B cell (primary cell): Measurements from ENCODE around the gene DOK7. TPM values are rescaled to one million over a fixed set of nuclear protein-coding genes. Genes with fewer than 3 reads are reported as not detected.
A peak's percentile ranks its signal among the peaks of the same experiment; 100 is the strongest.

ENCODE experiments used
- ATAC-seq: fragments of 200-7000 bp; cut with Tn5 transposase; one replicate; pipeline ENCODE4 v1.10.0; 2021; ENCODE audit warnings: low read depth, mild to moderate bottlenecking, moderate number of reproducible peaks, moderate library complexity
- CTCF ChIA-PET: fragments of 350-600 bp; sonication (Branson Sonifier 250); formaldehyde crosslinking; loops from one replicate; lab custom pipeline; 2021; ENCODE audit warnings: antibody characterized with exemption, inconsistent platforms; lab: Charles Lee
- POLR2A ChIA-PET: fragments of 350-600 bp; sonication (Branson Sonifier 250); formaldehyde crosslinking; loops from one replicate; lab custom pipeline; 2021; ENCODE audit warnings: antibody characterized with exemption; lab: Charles Lee
- DNase-seq: peaks from one replicate; pipeline ENCODE4 v3.0.0; 2013
- H2AFZ ChIP-seq: 2 replicates; pipeline ENCODE4 v1.6.1; 2012; ENCODE audit warnings: mild to moderate bottlenecking, low read depth, low read length; ENCODE audit not compliant: insufficient read depth, poor library complexity, severe bottlenecking
- H3K27ac ChIP-seq, 2 donors: 1 replicate in 1 of 2; 2 replicates in 1 of 2; pipeline ENCODE4 v1.5.1; 2012 to 2013; ENCODE audit warnings: low read length in 2 of 2, mild to moderate bottlenecking in 2 of 2, moderate library complexity in 1 of 2
- H3K27me3 ChIP-seq, 4 experiments: fragments of 200-600 bp in 1 of 4; sonication (generic) in 1 of 4; replicated peaks in 1 of 4; 1 replicate in 2 of 4; 2 replicates in 2 of 4; pipeline versions ENCODE4 v1.6.1 to v1.7.0; 2013 to 2016; ENCODE audit warnings: low read length in 3 of 4, mild to moderate bottlenecking in 2 of 4, mixed read lengths in 1 of 4, moderate library complexity in 1 of 4; ENCODE audit not compliant: insufficient read depth in 4 of 4, control insufficient read depth in 3 of 4; ENCODE audit errors: control extremely low read depth in 1 of 4
- H3K36me3 ChIP-seq, 2 experiments: replicated peaks in 1 of 2; 1 replicate in 1 of 2; 2 replicates in 1 of 2; pipeline versions ENCODE4 v1.6.1 to v1.7.1; 2013; ENCODE audit warnings: low read length in 1 of 2; ENCODE audit not compliant: insufficient read depth in 2 of 2, control insufficient read depth in 1 of 2; ENCODE audit errors: control extremely low read depth in 1 of 2, extremely low read depth in 1 of 2
- H3K4me1 ChIP-seq, 2 donors: fragments of 200-600 bp in 1 of 2; sonication (generic) in 1 of 2; 1 replicate in 1 of 2; 2 replicates in 1 of 2; pipeline versions ENCODE4 v1.5.1 to v1.6.1; 2013 to 2017; ENCODE audit warnings: low read length in 2 of 2; ENCODE audit not compliant: control insufficient read depth in 2 of 2, insufficient read depth in 2 of 2
- H3K4me2 ChIP-seq: replicated peaks from 2 replicates; pipeline ENCODE3; 2012; ENCODE audit warnings: mild to moderate bottlenecking, low read depth, low read length; ENCODE audit not compliant: poor library complexity, severe bottlenecking
- H3K4me3 ChIP-seq, 5 experiments: fragments of 200-600 bp in 1 of 5; sonication (generic) in 1 of 5; 1 replicate in 3 of 5; 2 replicates in 2 of 5; pipeline versions ENCODE4 v1.5.1 to v1.7.0; 2011 to 2016; ENCODE audit warnings: low read length in 4 of 5, mild to moderate bottlenecking in 4 of 5, low read depth in 2 of 5, control low read depth in 1 of 5, moderate library complexity in 1 of 5; ENCODE audit not compliant: insufficient read depth in 1 of 5; ENCODE audit errors: control extremely low read depth in 1 of 5, extremely low read depth in 1 of 5
- H3K79me2 ChIP-seq: fragments of 200-600 bp; sonication (generic); one replicate; pipeline ENCODE4 v1.6.0; 2016; ENCODE audit warnings: low read length; ENCODE audit not compliant: control insufficient read depth, insufficient read depth
- H3K9ac ChIP-seq: fragments of 200-600 bp; sonication (generic); 2 replicates; pipeline ENCODE4 v1.6.1; 2017; ENCODE audit warnings: mild to moderate bottlenecking, low read length, moderate library complexity
- H3K9me3 ChIP-seq, 3 donors: one replicate each; pipeline versions ENCODE4 v1.6.1 to v1.7.1; 2013; ENCODE audit warnings: low read length in 2 of 3; ENCODE audit not compliant: control insufficient read depth in 2 of 3, insufficient read depth in 1 of 3; ENCODE audit errors: control extremely low read depth in 1 of 3
- H4K20me1 ChIP-seq: 2 replicates; pipeline ENCODE4 v1.6.0; 2012; ENCODE audit warnings: mild to moderate bottlenecking, low read length; ENCODE audit not compliant: insufficient read depth, control insufficient read depth, poor library complexity, severe bottlenecking
- H3K27ac Mint-ChIP-seq: one replicate; pipeline ENCODE4 v1.8.0; 2021; ENCODE audit warnings: mixed read lengths
- H3K27me3 Mint-ChIP-seq: one replicate; pipeline ENCODE4 v1.8.0; 2021; ENCODE audit warnings: mixed read lengths
- H3K4me1 Mint-ChIP-seq: one replicate; pipeline ENCODE4 v1.8.0; 2021; ENCODE audit warnings: mixed read lengths
- H3K4me3 Mint-ChIP-seq: one replicate; pipeline ENCODE4 v1.8.0; 2021; ENCODE audit warnings: mixed read lengths
- H3K9me3 Mint-ChIP-seq: one replicate; pipeline ENCODE4 v1.8.0; 2022; ENCODE audit warnings: mixed read lengths; ENCODE audit not compliant: insufficient read depth
- EZH2 ChIP-seq: IDR thresholded peaks from 2 replicates; pipeline ENCODE4 v1.6.1; 2012; ENCODE audit warnings: borderline replicate concordance, low read depth, mild to moderate bottlenecking, moderate library complexity, low read length; ENCODE audit not compliant: insufficient read depth, poor library complexity, severe bottlenecking
- WGBS: methylation state at CpG from one replicate; pipeline ENCODE4 v1.1.5; 2013; ENCODE audit warnings: missing lambda C conversion rate; ENCODE audit not compliant: insufficient coverage; 5-methylcytosine and 5-hydroxymethylcytosine counted together
- intact Hi-C: fragments of 100-400 bp; cut with micrococcal nuclease; formaldehyde crosslinking; loops from one replicate; pipeline ENCODE4 v1.10.0; 2022
- polyA minus RNA-seq: library from RNA; depleted of rRNA, polyadenylated mRNA; stranded (reverse); fragments of >200 nt; gene quantifications from 2 replicates; pipeline ENCODE4 v1.2.3, GENCODE V29; 2012
- polyA plus RNA-seq: library from polyadenylated mRNA; depleted of rRNA; stranded (reverse); fragments of >200 nt; gene quantifications from 2 replicates; pipeline ENCODE4 v1.2.3, GENCODE V29; 2012
- total RNA-seq, 2 donors: library from RNA; stranded (reverse); fragments of 120-200 nt in 1 of 2; gene quantifications; 1 replicate in 1 of 2; 2 replicates in 1 of 2; pipeline versions ENCODE4 v1.2.3 to v1.2.4, GENCODE V29; 2013 to 2022
- TF ChIP-seq, protein P1 (sequence below): fragments of 200-600 bp; IDR thresholded peaks from one replicate; pipeline ENCODE4 v1.8.0; 2022; ENCODE audit warnings: antibody characterized with exemption, mild to moderate bottlenecking

The DOK7 gene
- 21.1 and 24.1 TPM in 2 replicates for total RNA-seq
- 11.6 TPM for total RNA-seq (2013)
- polyA plus RNA-seq, result 14.2 and 24.8 TPM in 2 replicates
- polyA minus RNA-seq, result 12.2 and 22.9 TPM in 2 replicates

- Histone ChIP-seq H3K79me2 (no peaks in the 10 kb centered on the region), H3K4me1 (peaks cover 0 to 18% of the 10 kb centered on the region in 2 donors), H4K20me1 (no peaks in the 10 kb centered on the region), H3K9me3 (peaks cover 0 to 18% (median 0%) of the 10 kb centered on the region in 3 donors), H2AFZ (peak within 1 kb of the TSS; percentile 22), H3K4me3 (peak within 1 kb of the TSS in 1 of 5 experiments; percentile 17), H3K4me2 (peak within 1 kb of the TSS; percentile 66), H3K27me3 (peaks cover 0 to 41% (median 10%) of the 10 kb centered on the region in 4 experiments), H3K36me3 (no peaks in the 10 kb centered on the region), H3K9ac (no peak within 1 kb of the TSS), H3K27ac (no peak within 1 kb of the TSS)
- no peaks in the 10 kb centered on the region for H3K9me3 Mint-ChIP-seq
- POLR2A ChIA-PET, result no interaction called here
- no peak within 1 kb of the TSS for H3K27ac Mint-ChIP-seq
- DNase-seq (no peak), ATAC-seq (no peak)
- intact Hi-C loops, result no loop called here
- WGBS, result 8% methylated on average over 44 of the region's 44 CpGs
- CTCF ChIA-PET, result interaction anchor here (0.9 kb wide), 1 partner anchor 17 kb away, joined by 4 read pairs; no protein-coding TSS in a partner anchor
- H3K27me3 Mint-ChIP-seq, result peaks cover 31% of the 10 kb centered on the region
- TF ChIP-seq, protein P1, sequence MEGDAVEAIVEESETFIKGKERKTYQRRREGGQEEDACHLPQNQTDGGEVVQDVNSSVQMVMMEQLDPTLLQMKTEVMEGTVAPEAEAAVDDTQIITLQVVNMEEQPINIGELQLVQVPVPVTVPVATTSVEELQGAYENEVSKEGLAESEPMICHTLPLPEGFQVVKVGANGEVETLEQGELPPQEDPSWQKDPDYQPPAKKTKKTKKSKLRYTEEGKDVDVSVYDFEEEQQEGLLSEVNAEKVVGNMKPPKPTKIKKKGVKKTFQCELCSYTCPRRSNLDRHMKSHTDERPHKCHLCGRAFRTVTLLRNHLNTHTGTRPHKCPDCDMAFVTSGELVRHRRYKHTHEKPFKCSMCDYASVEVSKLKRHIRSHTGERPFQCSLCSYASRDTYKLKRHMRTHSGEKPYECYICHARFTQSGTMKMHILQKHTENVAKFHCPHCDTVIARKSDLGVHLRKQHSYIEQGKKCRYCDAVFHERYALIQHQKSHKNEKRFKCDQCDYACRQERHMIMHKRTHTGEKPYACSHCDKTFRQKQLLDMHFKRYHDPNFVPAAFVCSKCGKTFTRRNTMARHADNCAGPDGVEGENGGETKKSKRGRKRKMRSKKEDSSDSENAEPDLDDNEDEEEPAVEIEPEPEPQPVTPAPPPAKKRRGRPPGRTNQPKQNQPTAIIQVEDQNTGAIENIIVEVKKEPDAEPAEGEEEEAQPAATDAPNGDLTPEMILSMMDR, result no peak
- no peak for TF ChIP-seq EZH2
- H3K4me3 Mint-ChIP-seq, result peak within 1 kb of the TSS; percentile 54
- H3K4me1 Mint-ChIP-seq, result no peaks in the 10 kb centered on the region
These were observed at the start of gene DOK7 for GRCh38 chr4:3462790-3463415. Gene DOK7, plus strand, starts transcription at chr4:3463306. Its CDS starts 70 bp downstream, at chr4:3463376.

DNA sequence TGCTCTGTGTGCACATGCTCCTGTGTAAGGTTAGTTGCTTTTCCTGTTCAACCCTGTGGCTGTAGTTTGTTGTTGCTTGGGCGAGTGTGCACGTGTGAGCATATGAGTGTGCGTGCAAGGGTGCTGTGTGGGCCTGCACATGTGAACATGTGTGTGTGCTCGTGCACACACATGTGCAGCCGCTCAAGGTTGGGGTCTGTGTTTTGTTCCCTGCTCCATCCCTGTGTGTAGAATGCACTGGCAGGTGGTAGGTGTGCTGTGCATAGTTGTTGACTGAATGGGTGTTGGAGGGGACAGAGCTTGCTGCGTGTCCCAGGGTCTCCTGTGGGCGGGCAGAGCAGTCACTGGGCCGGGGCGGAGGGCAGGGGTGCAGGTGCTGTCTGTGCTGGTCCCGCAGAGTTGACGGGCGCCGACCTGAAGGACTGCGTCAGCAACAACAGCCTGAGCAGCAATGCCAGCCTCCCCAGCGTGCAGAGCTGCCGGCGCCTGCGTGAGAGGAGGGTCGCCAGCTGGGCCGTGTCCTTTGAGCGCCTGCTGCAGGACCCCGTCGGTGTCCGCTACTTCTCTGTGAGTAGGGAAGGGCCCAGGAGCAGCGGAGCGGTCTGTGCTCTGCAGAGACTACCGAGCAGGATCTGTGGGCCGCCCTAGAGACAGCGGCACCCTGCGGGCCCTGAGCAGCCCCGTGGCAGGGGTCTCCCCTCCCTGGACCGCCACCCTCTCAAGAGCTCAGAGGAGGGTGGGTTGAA lies 49.3 kb upstream of the DOK7 start:
- intact Hi-C loops, result no loop called here
- Histone ChIP-seq H3K27ac (no peak overlapping the region), H3K4me2 (no peak overlapping the region), H2AFZ (no peak overlapping the region), H3K36me3 (no peaks in the 10 kb centered on the region), H3K9ac (no peak overlapping the region), H3K4me3 (no peak overlapping the region), H4K20me1 (no peaks in the 10 kb centered on the region), H3K27me3 (no peaks in the 10 kb centered on the region), H3K9me3 (no peaks in the 10 kb centered on the region), H3K4me1 (peaks cover 3 to 7% of the 10 kb centered on the region in 2 donors), H3K79me2 (no peaks in the 10 kb centered on the region)
- WGBS, result 77% methylated on average over 31 of the region's 32 CpGs
- no peak overlapping the region for H3K4me3 Mint-ChIP-seq
- no peak for ATAC-seq
- no peak for DNase-seq
- no peaks in the 10 kb centered on the region for H3K9me3 Mint-ChIP-seq
- H3K27ac Mint-ChIP-seq, result no peak overlapping the region
- H3K27me3 Mint-ChIP-seq, result no peaks in the 10 kb centered on the region
- peaks cover 9% of the 10 kb centered on the region for H3K4me1 Mint-ChIP-seq
- TF ChIP-seq EZH2, result no peak
- TF ChIP-seq, protein P1, result no peak
- POLR2A ChIA-PET, result no interaction called here
- CTCF ChIA-PET, result no interaction called here
